Loucy (cell line): ENCODE measurements around the gene GALNT9.

Experiments used
- EZH2phosphoT487 ChIP-seq: fragments of 200-600 bp; IDR thresholded peaks from 2 replicates; pipeline ENCODE4 v1.6.1; 2018; ENCODE audit warnings: antibody characterized with exemption, mild to moderate bottlenecking, moderate library complexity, borderline replicate concordance
- TF ChIP-seq, protein P1 (sequence below): fragments of 200-600 bp; sonication (generic); conservative IDR thresholded peaks from 2 replicates; pipeline ENCODE4 v1.5.1; 2014; ENCODE audit warnings: mild to moderate bottlenecking, antibody characterized with exemption, low read length

DNA sequence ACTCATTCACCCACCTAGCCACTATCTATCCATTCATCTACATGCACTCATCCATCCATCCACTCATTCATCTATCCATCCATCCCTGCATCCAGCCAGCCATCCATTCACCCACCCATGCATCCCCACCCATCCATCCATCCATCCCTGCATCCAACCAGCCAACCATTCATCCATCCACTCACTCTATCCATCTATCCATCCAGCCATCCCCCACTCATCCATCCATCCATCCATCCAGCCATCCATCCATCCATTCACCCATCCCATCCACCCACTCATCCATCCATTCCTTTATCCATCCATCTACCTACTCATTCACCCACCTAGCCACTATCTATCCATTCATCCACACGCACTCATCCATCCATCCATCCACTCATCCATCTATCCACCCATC, 112.0 kb downstream of the GALNT9 start:
- TF ChIP-seq, protein P1, sequence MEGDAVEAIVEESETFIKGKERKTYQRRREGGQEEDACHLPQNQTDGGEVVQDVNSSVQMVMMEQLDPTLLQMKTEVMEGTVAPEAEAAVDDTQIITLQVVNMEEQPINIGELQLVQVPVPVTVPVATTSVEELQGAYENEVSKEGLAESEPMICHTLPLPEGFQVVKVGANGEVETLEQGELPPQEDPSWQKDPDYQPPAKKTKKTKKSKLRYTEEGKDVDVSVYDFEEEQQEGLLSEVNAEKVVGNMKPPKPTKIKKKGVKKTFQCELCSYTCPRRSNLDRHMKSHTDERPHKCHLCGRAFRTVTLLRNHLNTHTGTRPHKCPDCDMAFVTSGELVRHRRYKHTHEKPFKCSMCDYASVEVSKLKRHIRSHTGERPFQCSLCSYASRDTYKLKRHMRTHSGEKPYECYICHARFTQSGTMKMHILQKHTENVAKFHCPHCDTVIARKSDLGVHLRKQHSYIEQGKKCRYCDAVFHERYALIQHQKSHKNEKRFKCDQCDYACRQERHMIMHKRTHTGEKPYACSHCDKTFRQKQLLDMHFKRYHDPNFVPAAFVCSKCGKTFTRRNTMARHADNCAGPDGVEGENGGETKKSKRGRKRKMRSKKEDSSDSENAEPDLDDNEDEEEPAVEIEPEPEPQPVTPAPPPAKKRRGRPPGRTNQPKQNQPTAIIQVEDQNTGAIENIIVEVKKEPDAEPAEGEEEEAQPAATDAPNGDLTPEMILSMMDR = no peak
- TF ChIP-seq EZH2phosphoT487 = no peak
